Neural cell (in vitro differentiated cells): ENCODE measurements around the gene LRRC4B.

ENCODE experiments used
- EZH2 ChIP-seq: fragments of 200-600, 300-800 bp; shearing (Covaris generic), sonication (generic); IDR thresholded peaks from 2 replicates; pipeline ENCODE4 v1.6.1; 2014; ENCODE audit warnings: antibody characterized with exemption, low read length, borderline replicate concordance, mild to moderate bottlenecking; ENCODE audit not compliant: insufficient read depth, poor library complexity, severe bottlenecking
- POLR2AphosphoS5 ChIP-seq: IDR thresholded peaks from 2 replicates; pipeline ENCODE4 v1.6.1; 2012
- RAD21 ChIP-seq: fragments of 450-650 bp; conservative IDR thresholded peaks from 2 replicates; pipeline ENCODE4 v1.6.1; 2014; ENCODE audit warnings: antibody characterized with exemption, mild to moderate bottlenecking, moderate library complexity
- SMC3 ChIP-seq: fragments of 450-650 bp; conservative IDR thresholded peaks from 2 replicates; pipeline ENCODE4 v1.6.1; 2014; ENCODE audit warnings: antibody characterized with exemption, mild to moderate bottlenecking, moderate library complexity; ENCODE audit not compliant: poor library complexity
- TF ChIP-seq, protein P1 (sequence below): fragments of 450-650 bp; IDR thresholded peaks from 2 replicates; pipeline ENCODE4 v1.5.1; 2014; ENCODE audit warnings: antibody characterized with exemption, mild to moderate bottlenecking, moderate library complexity; ENCODE audit not compliant: poor library complexity, severe bottlenecking

DNA sequence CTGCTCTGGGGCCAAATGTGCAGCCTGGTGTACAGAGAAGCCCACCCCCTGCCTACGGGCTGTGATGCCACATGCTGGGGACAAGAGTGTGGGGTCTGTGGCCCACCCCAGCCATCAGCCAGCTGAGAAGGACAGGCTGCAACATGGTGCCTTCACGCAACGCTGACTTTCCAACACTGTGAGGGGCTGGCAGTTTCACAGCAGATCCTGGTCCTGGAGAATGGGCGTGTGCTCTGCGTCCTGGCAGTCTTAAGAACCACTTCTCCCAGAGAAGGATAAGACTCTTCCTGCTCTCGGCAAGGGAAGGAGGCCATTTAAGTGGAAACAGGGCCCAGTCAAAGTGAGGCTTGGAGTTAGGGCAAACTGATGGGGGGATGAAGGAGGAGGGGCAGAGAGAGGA lies 4.6 kb downstream of the LRRC4B start:
- TF ChIP-seq, protein P1, sequence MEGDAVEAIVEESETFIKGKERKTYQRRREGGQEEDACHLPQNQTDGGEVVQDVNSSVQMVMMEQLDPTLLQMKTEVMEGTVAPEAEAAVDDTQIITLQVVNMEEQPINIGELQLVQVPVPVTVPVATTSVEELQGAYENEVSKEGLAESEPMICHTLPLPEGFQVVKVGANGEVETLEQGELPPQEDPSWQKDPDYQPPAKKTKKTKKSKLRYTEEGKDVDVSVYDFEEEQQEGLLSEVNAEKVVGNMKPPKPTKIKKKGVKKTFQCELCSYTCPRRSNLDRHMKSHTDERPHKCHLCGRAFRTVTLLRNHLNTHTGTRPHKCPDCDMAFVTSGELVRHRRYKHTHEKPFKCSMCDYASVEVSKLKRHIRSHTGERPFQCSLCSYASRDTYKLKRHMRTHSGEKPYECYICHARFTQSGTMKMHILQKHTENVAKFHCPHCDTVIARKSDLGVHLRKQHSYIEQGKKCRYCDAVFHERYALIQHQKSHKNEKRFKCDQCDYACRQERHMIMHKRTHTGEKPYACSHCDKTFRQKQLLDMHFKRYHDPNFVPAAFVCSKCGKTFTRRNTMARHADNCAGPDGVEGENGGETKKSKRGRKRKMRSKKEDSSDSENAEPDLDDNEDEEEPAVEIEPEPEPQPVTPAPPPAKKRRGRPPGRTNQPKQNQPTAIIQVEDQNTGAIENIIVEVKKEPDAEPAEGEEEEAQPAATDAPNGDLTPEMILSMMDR, result no peak
- no peak for TF ChIP-seq POLR2AphosphoS5
- no peak for TF ChIP-seq SMC3
- TF ChIP-seq RAD21, result no peak
- TF ChIP-seq EZH2, result no peak
